BJ (cell line): Measurements from ENCODE around the gene RBFA. TPM values are rescaled to one million over a fixed set of nuclear protein-coding genes. Genes with fewer than 3 reads are reported as not detected.

Experiments
- CTCF ChIA-PET: fragments of 350-600 bp; formaldehyde crosslinking; extraction: SDS; loops from one replicate; lab custom pipeline; 2021; ENCODE audit warnings: antibody characterized with exemption, inconsistent platforms; lab: Yijun Ruan, JAX
- POLR2A ChIA-PET: fragments of 300-600 bp; sonication (Branson Sonifier 250); formaldehyde crosslinking; extraction: SDS; loops from one replicate; lab custom pipeline; 2021; ENCODE audit warnings: antibody characterized with exemption; lab: Charles Lee
- DNase-seq: peaks from one replicate; pipeline ENCODE4 v3.0.0-alpha.2; 2011; ENCODE audit warnings: low read depth
- H3K27me3 ChIP-seq: 2 replicates; pipeline ENCODE4 v1.6.0; 2011; ENCODE audit warnings: low read length; ENCODE audit not compliant: control insufficient read depth, insufficient read depth
- H3K36me3 ChIP-seq: 2 replicates; pipeline ENCODE4 v1.5.1; 2011; ENCODE audit warnings: low read length; ENCODE audit not compliant: control insufficient read depth, insufficient read depth
- H3K4me3 ChIP-seq: 2 replicates; pipeline ENCODE4 v1.5.1; 2011; ENCODE audit warnings: low read depth, mild to moderate bottlenecking, control low read depth, low read length
- CTCF ChIP-seq: IDR thresholded peaks from 2 replicates; pipeline ENCODE4 v1.5.1; 2011; ENCODE audit warnings: low read depth, mild to moderate bottlenecking, control low read depth, inconsistent platforms, low read length, moderate library complexity; ENCODE audit not compliant: insufficient read depth
- polyA plus RNA-seq: library from polyadenylated mRNA; depleted of rRNA; stranded (reverse); fragments of >200 nt; gene quantifications from 2 replicates; pipeline ENCODE4 v1.2.3, GENCODE V29; 2011

Gene RBFA
- polyA plus RNA-seq, 1 experiment = 32.4 TPM

GRCh38 chr18:80000877-80001276 lies 33.4 kb upstream of the RBFA start:
- TF ChIP-seq CTCF = no peak
- POLR2A ChIA-PET = no interaction called here
- no peak for DNase-seq
- CTCF ChIA-PET = no interaction called here
- H3K4me3 ChIP-seq = no peak overlapping the region
- H3K36me3 ChIP-seq = no peaks in the 10 kb centered on the region
- H3K27me3 ChIP-seq = no peaks in the 10 kb centered on the region; the same call in 1 of the 2 replicates

- no peaks in the 10 kb centered on the region; the same call in 1 of the 2 replicates for H3K27me3 ChIP-seq
- no peak for TF ChIP-seq CTCF
- DNase-seq = no peak
- H3K36me3 ChIP-seq = no peaks in the 10 kb centered on the region
- POLR2A ChIA-PET = no interaction called here
- CTCF ChIA-PET = no interaction called here
- H3K4me3 ChIP-seq = no peak overlapping the region
Measured at GRCh38 chr18:80002468-80002867, 31.8 kb upstream of the RBFA start.

GRCh38 chr18:80004600-80005342 lies 29.5 kb upstream of the RBFA start:
- no peak overlapping the region for H3K4me3 ChIP-seq
- ChIA-PET POLR2A (no interaction called here), CTCF (no interaction called here)
- no peak for DNase-seq
- H3K36me3 ChIP-seq = no peaks in the 10 kb centered on the region
- TF ChIP-seq CTCF = no peak
- H3K27me3 ChIP-seq = no peaks in the 10 kb centered on the region; the same call in 1 of the 2 replicates

- TF ChIP-seq CTCF = no peak
- CTCF ChIA-PET = no interaction called here
- Histone ChIP-seq H3K36me3 (no peaks in the 10 kb centered on the region), H3K4me3 (no peak overlapping the region), H3K27me3 (no peaks in the 10 kb centered on the region; the same call in 1 of the 2 replicates)
- no peak for DNase-seq
- POLR2A ChIA-PET = no interaction called here
Measured at GRCh38 chr18:80006724-80007123, 27.5 kb upstream of the RBFA start.

GRCh38 chr18:80009661-80010550 lies 24.3 kb upstream of the RBFA start:
- H3K27me3 ChIP-seq = no peaks in the 10 kb centered on the region
- CTCF ChIA-PET = interaction anchor here (1.0 kb wide), 1 partner anchor 13 kb away, joined by 3 read pairs; no protein-coding TSS in a partner anchor
- TF ChIP-seq CTCF = no peak
- peak; percentile 87 for DNase-seq
- POLR2A ChIA-PET = no interaction called here
- no peaks in the 10 kb centered on the region for H3K36me3 ChIP-seq
- H3K4me3 ChIP-seq = no peak overlapping the region
